ENCODE data around the gene AP4E1. TPM values are rescaled to one million over a fixed set of nuclear protein-coding genes. Genes with fewer than 3 reads are reported as not detected.

The AP4E1 gene
- total RNA-seq, 1 donor from 2014 or later, result 17.9 TPM

DNA sequence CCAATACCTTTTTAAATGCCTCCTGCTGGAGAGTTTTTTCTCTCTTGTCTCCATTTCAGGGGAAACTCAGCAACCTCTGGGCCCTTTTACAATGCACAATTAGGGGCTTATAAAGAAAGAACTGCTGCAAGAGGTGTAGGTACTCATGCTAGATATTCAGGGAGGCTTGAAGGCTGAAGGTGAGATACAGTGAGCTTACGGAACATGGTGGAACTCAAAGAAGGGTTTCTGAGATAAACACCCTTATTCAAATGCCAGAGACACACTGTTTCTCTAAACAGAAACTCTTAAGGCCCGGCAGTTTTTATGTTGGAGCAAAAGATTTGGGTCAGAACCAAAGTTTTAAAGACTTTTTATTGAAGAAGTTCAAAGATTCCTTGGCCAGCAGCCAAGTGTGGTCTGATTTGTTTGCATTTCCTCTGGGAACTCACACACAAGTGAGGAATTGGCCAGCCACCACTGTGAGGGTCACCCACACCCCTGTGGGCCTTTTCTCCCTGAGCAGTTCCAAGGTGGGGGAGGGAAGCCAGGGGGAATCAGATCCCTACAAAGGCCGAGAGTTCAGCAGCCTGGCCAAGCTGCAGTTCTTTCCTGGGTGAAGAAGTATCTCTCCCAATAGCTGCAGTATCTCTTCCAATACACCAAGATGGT lies 138.4 kb downstream of the AP4E1 start:
- no peaks in the 10 kb centered on the region for H3K36me3 Mint-ChIP-seq (ENCODE audit: low read depth)
- DNase-seq (ENCODE audit: low spot score), result no peak
- H3K27me3 Mint-ChIP-seq (ENCODE audit: low read depth), result peaks cover 9% of the 10 kb centered on the region
- H3K4me3 Mint-ChIP-seq (ENCODE audit: low read depth), result no peak overlapping the region
- H3K9me3 Mint-ChIP-seq, result no peaks in the 10 kb centered on the region
- H3K27ac Mint-ChIP-seq, result no peak overlapping the region
- intact Hi-C loops (cut with micrococcal nuclease), result no loop called here
- H3K4me1 Mint-ChIP-seq (ENCODE audit: low read depth), result no peaks in the 10 kb centered on the region

DNA sequence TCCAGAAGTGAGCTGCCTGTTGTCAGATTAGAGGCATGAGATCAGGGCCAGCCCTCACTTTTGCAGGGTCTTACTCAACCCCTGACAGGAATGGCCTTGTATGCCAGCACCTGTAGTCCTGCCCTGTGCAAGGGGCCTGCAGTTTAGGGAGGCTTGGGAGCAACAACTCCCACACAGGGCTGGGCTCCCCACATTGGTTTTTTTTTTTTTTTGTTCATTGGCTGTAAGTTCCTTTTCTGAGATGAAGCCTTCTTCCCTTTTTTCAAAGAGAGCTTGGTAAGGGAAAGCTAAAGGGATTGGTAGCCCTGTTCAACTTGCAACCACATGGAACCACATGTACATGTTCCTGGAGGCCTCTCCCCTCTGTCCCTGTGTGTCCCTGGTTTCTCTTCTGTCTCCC lies 139.8 kb downstream of the AP4E1 start:
- H3K9me3 Mint-ChIP-seq, result no peaks in the 10 kb centered on the region
- peaks cover 14% of the 10 kb centered on the region for H3K27me3 Mint-ChIP-seq (ENCODE audit: low read depth)
- H3K4me1 Mint-ChIP-seq (ENCODE audit: low read depth), result no peaks in the 10 kb centered on the region
- H3K36me3 Mint-ChIP-seq (ENCODE audit: low read depth), result no peaks in the 10 kb centered on the region
- intact Hi-C loops (cut with micrococcal nuclease), result no loop called here
- no peak overlapping the region for H3K4me3 Mint-ChIP-seq (ENCODE audit: low read depth)
- no peak for DNase-seq (ENCODE audit: low spot score)
- no peak overlapping the region for H3K27ac Mint-ChIP-seq

DNA sequence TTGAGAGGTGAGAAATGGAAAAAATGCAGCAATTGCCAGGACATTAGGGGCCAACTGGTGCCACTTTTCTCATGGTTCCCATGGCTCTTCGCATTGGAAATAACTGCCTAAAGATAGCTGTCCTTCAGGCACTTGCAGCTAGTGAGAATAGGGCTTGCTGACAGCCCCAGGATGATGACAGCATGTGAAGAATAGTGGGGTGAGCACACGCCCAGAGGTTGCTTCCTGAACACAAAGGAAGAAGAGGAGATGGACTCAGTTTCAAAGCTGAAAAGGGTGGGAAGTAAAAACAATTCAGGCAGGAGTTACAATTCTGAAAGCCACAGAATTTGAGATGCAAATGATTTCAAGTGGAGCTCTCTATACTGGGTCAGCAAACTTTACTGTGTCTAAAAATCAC lies 140.6 kb downstream of the AP4E1 start:
- H3K27ac Mint-ChIP-seq, result no peak overlapping the region
- intact Hi-C loops (cut with micrococcal nuclease), result no loop called here
- H3K27me3 Mint-ChIP-seq (ENCODE audit: low read depth), result peaks cover 16% of the 10 kb centered on the region
- H3K36me3 Mint-ChIP-seq (ENCODE audit: low read depth), result no peaks in the 10 kb centered on the region
- no peak for DNase-seq (ENCODE audit: low spot score)
- no peak overlapping the region for H3K4me3 Mint-ChIP-seq (ENCODE audit: low read depth)
- H3K4me1 Mint-ChIP-seq (ENCODE audit: low read depth), result no peaks in the 10 kb centered on the region
- no peaks in the 10 kb centered on the region for H3K9me3 Mint-ChIP-seq

DNA sequence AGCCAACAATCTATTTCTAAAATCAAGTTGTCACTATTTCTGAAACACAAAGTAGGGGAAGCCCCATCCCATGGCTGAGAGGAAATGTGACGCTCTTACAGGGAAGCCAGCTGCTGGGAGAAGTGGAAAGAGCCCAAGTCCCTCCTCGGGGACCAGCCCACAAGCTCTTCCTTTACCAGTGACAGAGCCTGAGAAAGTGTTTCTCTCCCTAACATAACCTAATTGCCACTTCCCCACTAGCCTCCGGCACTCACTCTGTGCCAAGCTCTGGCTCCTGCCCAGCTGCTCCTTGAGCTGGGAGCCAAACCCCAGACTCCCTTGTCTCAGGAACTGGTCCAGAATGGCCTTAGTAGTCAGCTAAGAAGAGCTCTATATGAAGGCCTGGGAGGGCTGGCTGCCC lies 143.3 kb downstream of the AP4E1 start:
- intact Hi-C loops (cut with micrococcal nuclease), result no loop called here
- Mint-ChIP-seq H3K4me3 (ENCODE audit: low read depth) (no peak overlapping the region), H3K27ac (no peak overlapping the region), H3K4me1 (ENCODE audit: low read depth) (no peaks in the 10 kb centered on the region), H3K9me3 (no peaks in the 10 kb centered on the region), H3K27me3 (ENCODE audit: low read depth) (peaks cover 22% of the 10 kb centered on the region), H3K36me3 (ENCODE audit: low read depth) (no peaks in the 10 kb centered on the region)
- no peak for DNase-seq (ENCODE audit: low spot score)

- Mint-ChIP-seq H3K9me3 (no peaks in the 10 kb centered on the region), H3K27ac (no peak overlapping the region), H3K36me3 (ENCODE audit: low read depth) (no peaks in the 10 kb centered on the region), H3K4me1 (ENCODE audit: low read depth) (no peaks in the 10 kb centered on the region), H3K4me3 (ENCODE audit: low read depth) (no peak overlapping the region), H3K27me3 (ENCODE audit: low read depth) (peaks cover 24% of the 10 kb centered on the region)
- intact Hi-C loops (cut with micrococcal nuclease), result no loop called here
- DNase-seq (ENCODE audit: low spot score), result no peak
Measured at GRCh38 chr15:51053571-51053970, 145.1 kb downstream of the AP4E1 start.

DNA sequence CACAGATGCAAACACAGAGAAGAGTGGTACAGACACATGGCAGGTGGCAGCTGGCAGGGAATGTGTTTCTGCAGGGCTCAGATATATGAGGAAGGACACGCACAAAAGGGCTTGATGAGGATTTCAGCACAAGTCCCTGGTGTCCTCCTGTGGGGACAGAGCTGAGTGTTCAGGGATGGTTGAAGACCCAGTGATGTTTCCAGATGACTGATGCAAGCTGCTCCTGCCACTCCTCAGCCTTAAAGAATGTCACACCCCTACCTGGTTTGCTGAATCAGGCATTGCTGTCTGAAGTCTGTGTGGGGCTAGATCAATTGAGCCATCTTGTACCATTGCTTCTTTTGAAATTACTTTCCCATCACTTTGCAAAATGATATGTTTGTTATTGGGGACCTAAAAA lies 146.1 kb downstream of the AP4E1 start:
- intact Hi-C loops (cut with micrococcal nuclease), result no loop called here
- DNase-seq (ENCODE audit: low spot score), result no peak
- Mint-ChIP-seq H3K36me3 (ENCODE audit: low read depth) (no peaks in the 10 kb centered on the region), H3K9me3 (no peaks in the 10 kb centered on the region), H3K4me1 (ENCODE audit: low read depth) (no peaks in the 10 kb centered on the region), H3K27ac (no peak overlapping the region), H3K27me3 (ENCODE audit: low read depth) (peaks cover 29% of the 10 kb centered on the region), H3K4me3 (ENCODE audit: low read depth) (no peak overlapping the region)

Other genes with a start within 250 kb of the AP4E1 start
- gene TRPM7, start 221.9 kb upstream of the AP4E1 start, total RNA-seq, result 42.3 and 43.1 TPM in 2 replicates
- 97.3 and 99.0 TPM in 2 replicates for gene SPPL2A, start 143.0 kb upstream of the AP4E1 start, total RNA-seq
- 0.98 and 1.8 TPM in 2 replicates for gene TNFAIP8L3, start 186.2 kb downstream of the AP4E1 start, total RNA-seq